ENCODE data around the gene RBCK1.
"Not testable (repeated sequence)": the region's sequence is repeated elsewhere in the genome, so short reads cannot be mapped to it uniquely, and the experiment has no call there.

The RBCK1 gene

DNA sequence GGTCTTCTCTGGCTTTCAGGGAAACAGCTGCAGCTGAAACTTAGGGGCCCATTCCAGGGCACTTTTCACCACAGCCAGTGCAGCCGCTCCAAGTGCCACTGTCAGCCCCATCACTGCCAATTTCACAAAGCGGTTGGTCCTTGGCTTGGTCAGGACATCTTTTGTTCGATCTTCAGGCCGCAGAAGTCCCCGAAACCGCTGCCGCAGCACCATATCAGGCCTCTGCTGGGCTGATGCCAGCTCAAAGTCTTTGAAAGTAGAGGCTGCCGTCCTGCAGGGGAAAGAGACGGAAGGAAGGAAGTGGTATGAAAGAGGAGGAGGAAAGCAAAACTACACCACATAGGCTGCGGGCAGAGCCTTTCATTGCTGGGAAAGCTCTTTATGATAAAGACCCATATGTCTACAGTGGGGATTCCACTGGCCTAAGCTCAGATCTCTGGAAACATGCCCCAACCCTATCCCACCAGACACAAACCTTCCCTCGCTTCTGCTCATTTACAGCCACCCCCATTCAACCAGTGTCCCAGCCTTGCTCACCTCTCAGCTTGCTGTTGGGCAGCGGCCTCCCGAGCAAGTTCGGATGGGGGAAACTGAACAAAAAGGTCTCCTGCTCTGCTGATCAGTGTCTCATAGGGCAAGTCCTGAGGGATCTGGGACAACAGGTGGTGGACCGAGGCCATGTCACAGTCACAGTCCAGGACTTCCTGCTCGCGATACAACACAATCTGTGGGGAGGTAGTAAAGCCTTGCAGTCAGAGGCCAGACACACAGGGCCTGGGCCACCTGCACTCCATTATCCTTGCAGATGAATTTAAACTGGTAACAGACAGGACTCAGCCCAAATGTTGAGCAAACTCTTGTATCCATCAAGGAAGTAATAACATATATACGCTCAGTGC is 30.7 kb downstream of the RBCK1 start:
- DNase-seq = peak; percentile 57

DNA sequence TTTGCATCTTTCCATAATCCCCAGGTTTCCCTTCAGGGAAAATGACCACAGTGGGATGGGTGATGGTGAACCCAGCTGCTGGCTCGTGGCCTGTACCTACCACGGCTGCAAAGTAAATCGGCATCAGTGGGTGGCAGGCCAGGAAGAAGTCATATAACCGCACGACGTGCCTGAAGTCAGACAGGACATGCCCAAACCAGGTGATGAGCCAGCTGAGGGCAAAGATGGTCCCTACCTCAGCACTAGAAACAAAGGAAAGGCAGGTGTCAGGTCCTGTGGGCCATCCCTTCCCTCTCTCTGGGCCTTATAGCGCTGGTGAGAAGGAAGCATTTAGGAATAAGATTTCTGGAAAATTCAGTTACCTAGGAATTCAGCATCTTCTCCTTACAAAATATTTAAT is 32.0 kb downstream of the RBCK1 start:
- no peak for DNase-seq

DNA sequence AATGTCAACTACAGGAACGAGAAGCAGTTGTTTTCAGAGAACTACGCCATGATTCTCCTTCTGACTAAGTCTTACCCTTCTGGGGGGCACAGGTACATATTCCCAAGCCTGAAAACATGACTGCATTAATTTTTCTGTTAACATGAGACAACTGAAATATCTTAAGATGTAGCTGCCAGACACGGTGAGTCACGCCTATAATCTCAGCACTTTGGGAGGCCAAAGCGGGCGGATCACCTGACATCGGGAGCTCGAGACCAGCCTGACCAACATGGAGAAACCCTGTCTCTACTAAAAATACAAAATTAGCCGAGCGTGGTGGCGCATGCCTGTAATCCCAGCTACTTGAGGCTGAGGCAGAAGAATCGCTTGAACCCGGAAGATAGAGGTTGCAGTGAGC is 32.5 kb downstream of the RBCK1 start:
- DNase-seq = no peak

DNA sequence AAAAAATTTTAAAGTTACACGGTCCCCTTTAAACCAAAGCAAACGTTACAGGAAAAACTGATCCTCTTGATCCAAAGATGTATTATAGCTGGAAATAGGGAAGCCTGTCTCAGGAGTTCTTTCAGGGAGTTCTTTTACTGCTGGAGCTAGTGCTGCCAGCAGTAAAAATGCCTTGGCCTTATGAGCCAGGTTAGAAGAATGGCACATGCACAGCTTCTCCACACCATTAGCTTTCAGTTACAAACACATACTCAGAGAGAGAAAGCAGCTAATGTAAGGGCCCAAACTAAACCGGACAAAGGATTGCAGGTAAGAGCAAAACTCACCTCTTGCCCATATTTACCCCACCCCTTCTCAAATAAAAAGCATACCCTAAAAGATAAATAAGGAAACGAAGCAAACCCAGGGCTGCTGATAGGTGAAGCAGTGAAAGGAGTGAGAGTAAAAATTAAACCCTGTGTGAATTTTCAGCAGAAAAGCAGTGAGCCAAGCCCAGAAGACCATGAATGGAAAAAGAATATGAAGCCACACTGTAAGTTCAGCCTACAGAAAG is 35.2 kb downstream of the RBCK1 start:
- no peak for DNase-seq

GRCh38 chr20:444117-444516 is 36.0 kb downstream of the RBCK1 start:
- no peak for DNase-seq

DNA sequence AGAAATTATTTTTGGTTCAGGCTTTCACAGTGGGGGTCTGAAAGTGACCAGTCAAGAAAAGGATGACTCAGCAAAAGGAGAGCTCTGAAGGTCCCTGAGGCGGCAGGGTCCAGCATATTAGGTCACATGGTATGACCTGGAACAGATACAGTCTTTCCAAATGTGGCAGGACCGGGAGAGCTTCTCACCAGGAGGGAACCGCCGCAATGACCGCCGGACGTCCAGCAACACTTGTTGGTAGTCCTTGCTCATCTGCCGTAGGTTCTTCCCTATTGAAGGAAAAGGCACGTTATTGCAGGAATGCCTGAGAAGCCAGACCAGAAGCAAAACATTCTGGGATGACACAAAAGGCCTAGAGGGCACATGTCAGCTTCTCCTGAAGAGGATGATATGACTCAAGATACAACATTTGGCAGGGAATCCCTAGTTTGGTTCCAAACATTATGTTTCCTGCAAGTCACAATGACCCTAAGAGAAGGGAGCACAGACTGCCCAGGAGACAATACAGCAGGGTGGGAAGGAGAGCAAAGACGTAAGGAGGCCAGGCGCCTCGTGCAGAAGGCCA is 36.8 kb downstream of the RBCK1 start:
- DNase-seq = no peak

GRCh38 chr20:445514-446336 is 37.6 kb downstream of the RBCK1 start:
- DNase-seq = no peak

- DNase-seq = not testable (repeated sequence)
Observed at GRCh38 chr20:452021-452420, 43.9 kb downstream of the RBCK1 start.

DNA sequence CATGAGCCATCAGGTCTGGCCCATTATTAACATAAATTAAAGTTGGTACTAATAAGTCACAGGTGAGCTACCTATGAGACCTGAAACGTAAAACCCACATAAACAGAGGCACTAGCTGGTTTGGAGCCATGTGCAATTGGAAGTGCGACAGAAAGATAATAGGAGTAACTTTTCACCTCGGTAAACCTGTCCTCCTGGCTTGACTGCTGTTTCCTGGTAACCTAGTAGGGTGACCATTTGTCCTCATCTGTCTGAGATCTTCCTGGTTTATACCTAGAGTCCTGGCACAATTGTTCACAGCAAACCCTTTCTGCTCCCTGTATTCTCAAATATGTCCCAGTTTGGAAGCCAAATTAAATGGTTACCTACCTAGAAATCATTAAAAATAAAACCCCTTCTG is 46.9 kb downstream of the RBCK1 start:
- DNase-seq = no peak

- no peak for DNase-seq
Observed at GRCh38 chr20:458776-459175, 50.7 kb downstream of the RBCK1 start.

GRCh38 chr20:460180-460579 is 52.1 kb downstream of the RBCK1 start:
- no peak for DNase-seq

- DNase-seq = no peak
Observed at GRCh38 chr20:460707-461106, 52.6 kb downstream of the RBCK1 start.

DNA sequence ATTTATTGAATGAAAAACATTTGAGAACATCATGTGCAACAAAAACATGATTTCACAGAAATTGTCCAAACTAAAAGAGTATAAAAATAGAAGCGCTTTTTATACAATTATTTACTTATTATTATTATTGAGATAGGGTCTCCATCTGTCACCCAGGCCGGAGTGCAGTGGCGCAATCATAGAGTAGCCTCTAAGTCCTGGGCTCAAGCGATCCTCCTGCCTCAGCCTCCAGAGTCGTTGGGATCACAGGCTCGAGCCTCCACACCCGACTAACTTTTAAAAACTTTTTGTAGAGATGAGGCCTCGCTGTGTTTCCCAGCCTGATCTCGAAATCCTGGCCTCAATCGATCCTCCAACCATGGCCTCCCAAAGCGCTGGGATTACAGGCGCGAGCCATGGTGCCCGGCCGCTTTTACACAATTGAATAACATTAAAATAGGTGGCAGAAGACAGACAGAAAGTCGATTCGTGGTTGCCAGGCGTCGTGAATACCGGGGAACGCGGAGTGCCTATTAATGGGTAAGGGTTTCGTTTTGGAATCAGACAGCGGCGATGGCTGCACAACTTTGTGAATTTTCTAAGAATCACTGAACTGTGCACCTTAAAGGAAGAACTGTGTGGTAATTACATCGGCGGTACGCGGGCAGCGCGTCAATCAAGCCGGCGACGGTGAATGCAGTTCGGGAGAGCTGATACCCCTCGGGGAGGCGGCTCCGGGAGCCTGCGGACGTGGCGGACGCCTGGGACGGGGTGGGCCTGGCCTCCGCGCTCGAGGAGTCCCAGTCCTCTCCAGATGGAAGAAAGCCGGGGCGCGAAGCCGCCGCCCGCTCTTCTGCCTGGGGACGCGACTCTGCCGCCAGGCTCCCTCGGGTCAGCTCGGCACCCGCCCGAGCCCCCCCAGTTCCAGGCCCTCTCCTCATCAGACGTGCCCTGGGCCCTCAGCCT is 53.4 kb downstream of the RBCK1 start:
- DNase-seq = peak; percentile 62

- DNase-seq = peak; percentile 86
Observed at GRCh38 chr20:462199-462991, 54.3 kb downstream of the RBCK1 start, which contains the start of gene TBC1D20. TSS of gene TBC1D20 (minus strand) at chr20:462533. CDS start at chr20:462405, 128 bp downstream.

GRCh38 chr20:467755-468154 is 59.7 kb downstream of the RBCK1 start:
- DNase-seq = no peak

GRCh38 chr20:469746-470490 is 61.8 kb downstream of the RBCK1 start:
- no peak for DNase-seq

DNA sequence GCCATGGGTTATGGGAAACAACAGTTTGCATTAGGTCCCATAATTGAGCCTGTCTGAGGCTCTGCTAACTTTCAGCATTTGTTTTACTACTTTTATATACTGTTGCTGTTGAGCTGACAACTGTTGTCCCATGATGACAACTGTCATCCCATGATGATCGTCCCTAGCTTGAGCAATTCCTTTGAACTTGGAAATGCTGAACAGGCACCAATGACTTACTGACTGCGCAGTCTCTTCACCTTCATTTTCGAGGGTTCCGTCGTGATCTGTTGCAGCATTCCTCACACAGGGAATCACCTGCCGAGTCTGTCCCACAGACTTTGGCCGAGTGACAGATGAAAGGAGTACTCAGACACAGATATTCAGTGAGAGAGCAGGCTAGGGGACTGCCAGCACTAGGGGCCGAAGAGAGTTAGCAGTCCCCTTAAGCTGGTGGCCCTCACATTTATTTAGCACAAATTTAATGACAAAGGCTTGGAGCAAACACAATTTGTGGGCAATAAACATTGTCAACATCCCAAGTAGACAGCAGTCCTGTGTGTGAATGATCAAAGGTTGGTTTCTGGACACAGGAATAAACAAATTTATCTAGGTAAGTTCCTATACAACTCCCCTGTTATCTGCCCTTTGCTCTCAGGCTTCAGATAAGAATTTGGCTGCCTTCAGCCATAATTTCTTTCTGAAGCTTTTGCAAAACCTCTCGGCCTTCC is 64.2 kb downstream of the RBCK1 start:
- no peak for DNase-seq

GRCh38 chr20:472889-473292 is 64.8 kb downstream of the RBCK1 start:
- DNase-seq = no peak

- no peak for DNase-seq
Observed at GRCh38 chr20:474581-474980, 66.5 kb downstream of the RBCK1 start.

All from activated CD4-positive, CD25-positive, alpha-beta regulatory T cell treated with anti-CD3 and anti-CD28 coated beads, Interleukin-2, amount 50 U/mL, for 72 hours (primary cell).